Karpas-422 (cell line): Measurements from ENCODE around the gene ARHGAP12. TPM values are rescaled to one million over a fixed set of nuclear protein-coding genes. Genes with fewer than 3 reads are reported as not detected.

ENCODE experiments used
- DNase-seq: peaks from one replicate; pipeline ENCODE4 v3.0.0-alpha.2; 2015
- H2AFZ ChIP-seq: fragments of 200-600 bp; sonication (generic); 2 replicates; pipeline ENCODE4 v1.6.1; 2014; ENCODE audit warnings: antibody characterized with exemption, low read length, mixed read lengths
- H3K27ac ChIP-seq: fragments of 200-600 bp; sonication (generic); 2 replicates; pipeline ENCODE4 v1.5.1; 2014; ENCODE audit warnings: mild to moderate bottlenecking, low read length, moderate library complexity
- H3K27me3 ChIP-seq: fragments of 200-600 bp; sonication (generic); 2 replicates; pipeline ENCODE4 v1.6.1; 2014; ENCODE audit warnings: low read length, mixed read lengths
- H3K36me3 ChIP-seq: fragments of 200-600 bp; sonication (generic); 2 replicates; pipeline ENCODE4 v1.6.1; 2014; ENCODE audit warnings: low read length, mixed read lengths; ENCODE audit not compliant: insufficient read depth
- H3K4me1 ChIP-seq: fragments of 200-600 bp; sonication (generic); 2 replicates; pipeline ENCODE4 v1.6.1; 2014; ENCODE audit warnings: mild to moderate bottlenecking, low read length, mixed read lengths
- H3K4me2 ChIP-seq: fragments of 200-600 bp; sonication (generic); 2 replicates; pipeline ENCODE4 v1.6.1; 2014; ENCODE audit warnings: low read length, low read depth, mild to moderate bottlenecking; ENCODE audit not compliant: poor library complexity, severe bottlenecking
- H3K4me3 ChIP-seq: fragments of 200-600 bp; sonication (generic); 2 replicates; pipeline ENCODE4 v1.5.1; 2014; ENCODE audit warnings: mild to moderate bottlenecking, antibody characterized with exemption, low read length, mixed read lengths
- H3K79me2 ChIP-seq: fragments of 200-600 bp; sonication (generic); 2 replicates; pipeline ENCODE4 v1.6.1; 2014; ENCODE audit warnings: mild to moderate bottlenecking, low read length, mixed read lengths
- H3K9ac ChIP-seq: fragments of 200-600 bp; sonication (generic); 2 replicates; pipeline ENCODE4 v1.6.0; 2014; ENCODE audit warnings: low read length
- H3K9me2 ChIP-seq: fragments of 200-600 bp; sonication (generic), shearing (Covaris generic); replicated peaks from 2 replicates; pipeline ENCODE4 v1.6.0; 2014; ENCODE audit warnings: mild to moderate bottlenecking, low read length, moderate library complexity; ENCODE audit not compliant: insufficient read depth
- H3K9me3 ChIP-seq: fragments of 300-700, 200-600 bp; sonication (generic); 2 replicates; pipeline ENCODE4 v1.6.1; 2014; ENCODE audit warnings: low read length, mixed read lengths
- H4K20me1 ChIP-seq: fragments of 200-600 bp; sonication (generic); 2 replicates; pipeline ENCODE4 v1.6.1; 2014; ENCODE audit warnings: mild to moderate bottlenecking, antibody characterized with exemption, low read length, low read depth; ENCODE audit not compliant: insufficient read depth
- total RNA-seq: library from RNA; depleted of rRNA; stranded (reverse); fragments of >200 nt; shearing (Covaris generic); gene quantifications from 2 replicates; pipeline ENCODE4 v1.2.3, GENCODE V29; 2014; ENCODE audit warnings: low replicate concordance

Gene ARHGAP12
- total RNA-seq, 1 experiment from 2014 or later, result 15.0 TPM

DNA sequence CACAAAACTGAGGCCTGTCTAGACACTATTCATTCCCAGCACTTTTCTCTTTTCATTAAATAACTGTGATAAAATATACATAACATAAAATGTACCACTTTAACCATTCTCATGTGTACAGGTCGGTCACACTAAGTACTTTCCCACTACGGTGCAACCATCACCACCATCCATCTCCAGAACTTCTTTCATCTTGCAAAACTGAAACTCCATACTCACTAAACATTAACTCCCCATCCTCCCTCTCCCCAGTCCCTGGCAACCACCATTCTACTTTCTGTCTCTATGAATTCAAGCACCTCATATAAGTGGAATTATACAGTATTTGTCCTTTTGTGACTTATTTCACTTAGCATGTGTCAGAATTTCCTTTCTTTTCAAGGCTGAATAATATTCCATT lies 53.0 kb downstream of the ARHGAP12 start:
- Histone ChIP-seq H3K4me2 (no peak overlapping the region), H3K9me3 (no peaks in the 10 kb centered on the region), H3K27me3 (no peaks in the 10 kb centered on the region), H3K27ac (no peak overlapping the region), H3K4me3 (no peak overlapping the region), H3K4me1 (no peaks in the 10 kb centered on the region), H4K20me1 (peaks cover 16% of the 10 kb centered on the region), H3K9me2 (no peaks in the 10 kb centered on the region), H3K9ac (no peak overlapping the region), H3K36me3 (no peaks in the 10 kb centered on the region), H3K79me2 (no peaks in the 10 kb centered on the region), H2AFZ (no peak overlapping the region)
- no peak for DNase-seq

DNA sequence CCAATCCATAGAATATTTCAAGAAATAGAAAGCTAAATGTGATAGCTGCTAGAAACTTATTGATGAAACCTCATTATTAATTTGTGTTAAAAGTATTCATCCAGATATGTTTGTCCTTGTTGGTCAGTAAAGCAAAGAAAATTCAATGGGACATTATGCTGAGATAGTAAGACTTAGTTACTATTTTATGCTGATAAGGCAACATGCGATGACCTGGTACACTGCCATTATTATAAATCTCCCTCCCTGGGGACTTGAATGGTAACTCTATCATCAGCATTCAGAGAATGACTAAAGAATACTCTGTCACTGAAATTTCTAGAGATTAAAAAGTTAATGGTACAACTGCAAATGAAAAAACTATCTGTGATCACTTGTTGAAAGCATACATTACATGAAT lies 54.9 kb downstream of the ARHGAP12 start:
- no peak for DNase-seq
- Histone ChIP-seq H3K9ac (no peak overlapping the region), H3K9me3 (no peaks in the 10 kb centered on the region), H3K4me2 (no peak overlapping the region), H3K79me2 (no peaks in the 10 kb centered on the region), H4K20me1 (peaks cover 20% of the 10 kb centered on the region), H3K4me3 (no peak overlapping the region), H3K27me3 (no peaks in the 10 kb centered on the region), H3K4me1 (no peaks in the 10 kb centered on the region), H2AFZ (no peak overlapping the region), H3K27ac (no peak overlapping the region), H3K9me2 (no peaks in the 10 kb centered on the region), H3K36me3 (no peaks in the 10 kb centered on the region)

DNA sequence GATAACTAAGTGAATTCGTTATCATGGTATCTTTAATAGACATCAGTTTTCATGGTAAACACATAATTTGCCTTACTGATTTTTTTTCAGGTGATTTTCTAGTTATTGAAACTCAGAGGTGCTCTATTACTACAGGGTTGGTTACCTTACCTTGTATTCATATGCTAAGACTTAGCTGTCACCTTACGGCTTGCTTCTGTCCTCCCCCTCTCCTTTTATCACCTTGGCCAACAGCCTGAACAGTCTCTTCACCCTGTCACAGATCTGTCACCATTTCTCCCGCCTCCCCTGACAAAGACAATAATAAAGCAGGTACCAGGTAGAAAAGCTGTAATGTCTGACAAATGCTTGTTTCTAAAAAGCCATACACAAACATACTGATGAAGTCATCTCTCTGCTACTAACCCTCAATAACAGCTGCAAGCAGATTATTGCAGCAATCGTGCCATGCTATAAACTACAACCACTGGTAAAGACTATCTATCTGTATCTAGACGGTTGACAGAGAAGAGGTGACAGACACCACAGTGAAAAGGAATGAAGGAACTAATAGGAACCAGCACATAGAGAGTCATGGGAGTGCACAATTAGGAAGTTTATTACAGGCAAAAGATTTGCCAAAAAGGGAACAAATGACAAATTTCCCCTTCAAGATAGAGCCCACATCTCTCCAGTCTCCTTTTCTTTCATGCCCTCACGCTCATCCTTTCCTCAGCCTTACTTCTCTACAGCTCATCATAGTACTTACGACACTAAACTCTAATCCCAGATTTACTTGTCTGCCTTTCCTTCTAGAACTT lies 57.2 kb downstream of the ARHGAP12 start:
- H3K27me3 ChIP-seq, result no peaks in the 10 kb centered on the region
- no peak overlapping the region for H3K4me2 ChIP-seq
- DNase-seq, result no peak
- no peak overlapping the region for H2AFZ ChIP-seq
- no peaks in the 10 kb centered on the region for H3K9me2 ChIP-seq
- no peaks in the 10 kb centered on the region for H3K4me1 ChIP-seq
- H3K4me3 ChIP-seq, result no peak overlapping the region
- H4K20me1 ChIP-seq, result peaks cover 26% of the 10 kb centered on the region
- H3K27ac ChIP-seq, result no peak overlapping the region
- H3K9ac ChIP-seq, result no peak overlapping the region
- H3K79me2 ChIP-seq, result no peaks in the 10 kb centered on the region
- H3K36me3 ChIP-seq, result no peaks in the 10 kb centered on the region
- H3K9me3 ChIP-seq, result no peaks in the 10 kb centered on the region

DNA sequence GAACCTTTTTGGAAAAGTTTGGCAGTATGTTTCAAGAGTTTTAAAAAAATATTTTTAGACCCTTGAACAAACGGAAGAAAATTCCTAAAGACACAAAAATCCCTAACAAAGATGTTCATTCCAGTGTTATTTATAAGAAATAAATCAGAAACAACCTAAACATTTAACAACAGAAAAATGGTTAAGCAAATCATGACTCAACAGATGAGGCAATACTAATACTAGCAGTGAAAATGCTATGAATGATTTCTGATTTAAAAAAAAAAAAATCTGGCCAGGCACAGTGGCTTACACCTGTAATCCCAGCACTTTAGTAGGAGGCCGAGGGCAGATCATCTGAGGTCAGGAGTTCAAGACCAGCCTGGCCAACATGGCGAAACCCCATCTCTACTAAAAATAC lies 61.0 kb downstream of the ARHGAP12 start:
- DNase-seq, result no peak
- Histone ChIP-seq H4K20me1 (peaks cover 41% of the 10 kb centered on the region), H3K9me2 (no peaks in the 10 kb centered on the region), H3K4me3 (no peak overlapping the region), H3K79me2 (no peaks in the 10 kb centered on the region), H3K27ac (no peak overlapping the region), H3K9me3 (no peaks in the 10 kb centered on the region), H3K36me3 (no peaks in the 10 kb centered on the region), H3K4me1 (peaks cover 2% of the 10 kb centered on the region; the same call in 1 of the 2 replicates), H3K9ac (no peak overlapping the region), H2AFZ (no peak overlapping the region), H3K4me2 (no peak overlapping the region), H3K27me3 (no peaks in the 10 kb centered on the region)

DNA sequence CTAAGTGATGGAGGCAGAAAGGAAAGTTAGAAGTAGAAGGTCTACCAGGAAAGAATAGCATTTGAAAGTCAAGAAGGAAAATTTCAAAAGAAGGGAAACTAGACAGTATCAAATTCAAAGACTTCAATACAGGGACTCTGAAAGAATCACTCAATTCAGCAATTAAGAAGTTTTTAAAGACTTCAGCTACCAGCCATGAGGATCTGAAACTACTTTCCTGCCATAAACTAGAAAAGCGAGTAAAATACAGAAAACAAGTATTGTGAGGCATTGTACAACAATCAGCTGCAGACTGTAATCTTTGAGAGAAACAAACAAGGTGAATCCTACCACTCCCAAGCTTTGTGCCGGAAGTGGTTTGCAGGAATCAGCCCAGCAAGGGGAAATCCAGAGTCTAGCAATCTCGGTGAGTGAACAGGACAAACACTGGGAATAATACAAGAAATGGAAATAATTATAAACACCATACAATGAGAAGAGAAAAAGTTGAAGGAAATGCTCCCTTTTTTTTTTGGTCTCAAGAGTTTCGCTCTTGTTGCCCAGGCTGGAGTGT lies 62.4 kb downstream of the ARHGAP12 start:
- H3K79me2 ChIP-seq, result no peaks in the 10 kb centered on the region
- peaks cover 31% of the 10 kb centered on the region for H4K20me1 ChIP-seq
- H3K4me2 ChIP-seq, result no peak overlapping the region
- peaks cover 6% of the 10 kb centered on the region for H3K4me1 ChIP-seq
- DNase-seq, result no peak
- H3K9me3 ChIP-seq, result no peaks in the 10 kb centered on the region
- no peaks in the 10 kb centered on the region for H3K36me3 ChIP-seq
- no peak overlapping the region for H3K27ac ChIP-seq
- no peak overlapping the region for H3K4me3 ChIP-seq
- H3K27me3 ChIP-seq, result no peaks in the 10 kb centered on the region
- H3K9me2 ChIP-seq, result no peaks in the 10 kb centered on the region
- no peak overlapping the region for H2AFZ ChIP-seq
- H3K9ac ChIP-seq, result no peak overlapping the region

DNA sequence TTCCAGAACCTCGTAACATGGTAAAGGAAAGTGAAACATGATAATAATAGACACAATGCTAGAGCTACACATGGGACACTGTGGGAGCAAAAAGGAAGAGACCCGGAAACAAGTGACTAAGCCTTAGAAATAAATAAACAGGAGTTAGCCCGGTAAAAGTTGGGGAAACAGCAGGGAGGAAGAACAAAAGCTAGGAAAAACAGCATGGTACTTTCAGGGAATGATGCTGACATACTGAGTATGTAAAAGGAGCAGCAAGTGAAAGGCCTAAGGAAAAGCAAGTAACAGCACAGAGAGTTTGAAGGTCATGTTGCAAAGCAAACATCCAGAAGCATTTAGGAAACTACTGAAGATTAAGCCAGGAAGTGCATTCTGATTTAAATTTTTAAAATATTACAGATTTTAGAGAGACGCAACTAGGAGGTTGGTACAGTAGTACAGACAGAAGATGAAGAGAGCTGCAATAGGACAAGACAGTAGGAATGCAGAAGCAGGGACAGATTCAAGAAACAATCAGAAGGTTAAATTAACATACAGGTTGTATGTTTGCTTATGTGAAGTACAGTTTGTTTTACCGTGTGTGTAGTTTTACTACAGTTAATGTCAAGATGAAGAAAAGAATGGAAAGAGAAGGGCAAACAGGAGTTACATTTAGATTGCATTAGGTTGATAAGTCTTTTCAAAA lies 63.7 kb downstream of the ARHGAP12 start:
- Histone ChIP-seq H3K9me3 (no peaks in the 10 kb centered on the region), H3K4me3 (no peak overlapping the region), H3K4me1 (peaks cover 6% of the 10 kb centered on the region), H3K27ac (no peak overlapping the region), H4K20me1 (peaks cover 30% of the 10 kb centered on the region), H3K9me2 (no peaks in the 10 kb centered on the region), H3K9ac (no peak overlapping the region), H3K36me3 (no peaks in the 10 kb centered on the region), H3K4me2 (no peak overlapping the region), H3K79me2 (no peaks in the 10 kb centered on the region), H3K27me3 (no peaks in the 10 kb centered on the region), H2AFZ (no peak overlapping the region)
- no peak for DNase-seq

DNA sequence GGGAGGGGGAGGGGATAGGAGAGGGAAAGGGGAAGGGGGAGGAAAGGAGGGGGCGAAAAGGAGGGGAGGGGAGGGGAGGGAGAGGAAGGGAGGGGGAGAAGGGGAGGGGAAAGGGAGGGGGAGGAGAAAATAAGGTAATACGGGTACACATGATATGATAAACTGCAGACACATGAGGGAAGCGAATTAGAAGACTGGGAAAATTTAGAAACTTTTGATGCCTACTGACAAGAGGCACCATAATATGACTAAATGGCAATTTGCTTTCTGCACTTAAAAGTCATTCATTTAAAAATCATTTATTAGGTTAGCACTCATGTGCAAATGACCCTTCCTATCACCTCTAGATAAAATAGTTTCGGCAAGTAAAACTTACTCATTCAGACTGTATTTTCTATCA lies 73.6 kb downstream of the ARHGAP12 start:
- no peaks in the 10 kb centered on the region for H3K9me2 ChIP-seq
- no peaks in the 10 kb centered on the region for H3K36me3 ChIP-seq
- H3K27ac ChIP-seq, result no peak overlapping the region
- H4K20me1 ChIP-seq, result peaks cover 9% of the 10 kb centered on the region; the same call in 1 of the 2 replicates
- no peaks in the 10 kb centered on the region for H3K27me3 ChIP-seq
- no peak overlapping the region for H3K4me3 ChIP-seq
- no peak overlapping the region for H3K9ac ChIP-seq
- H3K4me1 ChIP-seq, result no peaks in the 10 kb centered on the region
- no peaks in the 10 kb centered on the region for H3K79me2 ChIP-seq
- H3K9me3 ChIP-seq, result no peaks in the 10 kb centered on the region
- no peak overlapping the region for H3K4me2 ChIP-seq
- DNase-seq, result no peak
- H2AFZ ChIP-seq, result no peak overlapping the region

DNA sequence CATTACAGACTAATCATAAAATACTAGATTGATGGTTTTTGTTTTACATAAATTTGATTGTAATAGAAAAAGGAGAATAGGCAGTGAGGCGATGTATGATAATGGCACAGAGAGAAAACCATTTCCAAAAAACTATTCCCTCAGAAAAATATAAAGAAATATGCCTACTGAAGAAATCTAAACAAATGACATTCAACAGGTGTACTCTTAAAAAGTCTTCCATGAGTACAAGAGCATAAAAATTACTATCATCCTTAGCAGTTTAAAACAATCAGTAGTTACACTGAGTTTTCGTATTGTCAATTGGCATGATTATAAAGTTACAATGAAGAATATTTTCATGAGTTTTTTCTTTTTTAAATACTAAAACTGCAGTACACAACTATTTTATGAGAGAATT lies 75.0 kb downstream of the ARHGAP12 start:
- Histone ChIP-seq H2AFZ (no peak overlapping the region), H3K36me3 (no peaks in the 10 kb centered on the region), H3K9me2 (no peaks in the 10 kb centered on the region), H3K9me3 (no peaks in the 10 kb centered on the region), H3K27me3 (no peaks in the 10 kb centered on the region), H3K79me2 (no peaks in the 10 kb centered on the region), H3K27ac (no peak overlapping the region), H3K4me2 (no peak overlapping the region), H3K4me3 (no peak overlapping the region), H3K4me1 (no peaks in the 10 kb centered on the region), H4K20me1 (peaks cover 16% of the 10 kb centered on the region; the same call in 1 of the 2 replicates), H3K9ac (no peak overlapping the region)
- no peak for DNase-seq
